ENCODE data around the gene CACNG7. TPM values are rescaled to one million over a fixed set of nuclear protein-coding genes. Genes with fewer than 3 reads are reported as not detected.

Gene CACNG7
- total RNA-seq, 2 donors from 2014 or later = 0.16 TPM; not detected in 1

DNA sequence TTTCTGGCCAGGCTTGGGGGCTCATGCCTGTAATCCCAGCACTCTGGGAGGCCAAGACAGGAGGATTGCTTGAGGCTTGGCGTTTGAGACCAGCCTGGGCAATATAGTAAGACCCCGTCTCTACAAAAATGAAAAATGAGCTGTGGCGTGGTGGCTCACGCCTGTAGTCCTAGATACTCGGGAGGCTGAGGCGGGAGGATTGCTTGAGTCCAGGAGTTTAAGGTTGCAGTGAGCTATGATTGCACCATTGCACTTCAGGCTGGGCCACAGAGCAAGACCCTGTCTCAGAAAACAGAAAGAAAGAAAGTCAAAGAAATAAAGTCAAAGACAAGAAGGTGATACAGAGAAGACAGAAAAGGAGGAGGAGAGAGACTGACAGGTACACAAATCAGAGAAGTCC, 79.9 kb downstream of the CACNG7 start:
- Histone ChIP-seq H3K9ac (ENCODE audit: low read depth in 2 of 2, low read length in 2 of 2) (no peak overlapping the region), H3K27me3 (peaks cover 17% of the 10 kb centered on the region), H3K4me1 (no peaks in the 10 kb centered on the region), H3K27ac (no peak overlapping the region), H3K9me3 (no peaks in the 10 kb centered on the region), H3K36me3 (no peaks in the 10 kb centered on the region), H3K4me3 (no peak overlapping the region)
- TF ChIP-seq, protein P1, sequence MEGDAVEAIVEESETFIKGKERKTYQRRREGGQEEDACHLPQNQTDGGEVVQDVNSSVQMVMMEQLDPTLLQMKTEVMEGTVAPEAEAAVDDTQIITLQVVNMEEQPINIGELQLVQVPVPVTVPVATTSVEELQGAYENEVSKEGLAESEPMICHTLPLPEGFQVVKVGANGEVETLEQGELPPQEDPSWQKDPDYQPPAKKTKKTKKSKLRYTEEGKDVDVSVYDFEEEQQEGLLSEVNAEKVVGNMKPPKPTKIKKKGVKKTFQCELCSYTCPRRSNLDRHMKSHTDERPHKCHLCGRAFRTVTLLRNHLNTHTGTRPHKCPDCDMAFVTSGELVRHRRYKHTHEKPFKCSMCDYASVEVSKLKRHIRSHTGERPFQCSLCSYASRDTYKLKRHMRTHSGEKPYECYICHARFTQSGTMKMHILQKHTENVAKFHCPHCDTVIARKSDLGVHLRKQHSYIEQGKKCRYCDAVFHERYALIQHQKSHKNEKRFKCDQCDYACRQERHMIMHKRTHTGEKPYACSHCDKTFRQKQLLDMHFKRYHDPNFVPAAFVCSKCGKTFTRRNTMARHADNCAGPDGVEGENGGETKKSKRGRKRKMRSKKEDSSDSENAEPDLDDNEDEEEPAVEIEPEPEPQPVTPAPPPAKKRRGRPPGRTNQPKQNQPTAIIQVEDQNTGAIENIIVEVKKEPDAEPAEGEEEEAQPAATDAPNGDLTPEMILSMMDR (IDR thresholded peaks at IDR 0.05) = no peak
- no peak for DNase-seq
- intact Hi-C loops (cut with DNase I) = no loop called here

DNA sequence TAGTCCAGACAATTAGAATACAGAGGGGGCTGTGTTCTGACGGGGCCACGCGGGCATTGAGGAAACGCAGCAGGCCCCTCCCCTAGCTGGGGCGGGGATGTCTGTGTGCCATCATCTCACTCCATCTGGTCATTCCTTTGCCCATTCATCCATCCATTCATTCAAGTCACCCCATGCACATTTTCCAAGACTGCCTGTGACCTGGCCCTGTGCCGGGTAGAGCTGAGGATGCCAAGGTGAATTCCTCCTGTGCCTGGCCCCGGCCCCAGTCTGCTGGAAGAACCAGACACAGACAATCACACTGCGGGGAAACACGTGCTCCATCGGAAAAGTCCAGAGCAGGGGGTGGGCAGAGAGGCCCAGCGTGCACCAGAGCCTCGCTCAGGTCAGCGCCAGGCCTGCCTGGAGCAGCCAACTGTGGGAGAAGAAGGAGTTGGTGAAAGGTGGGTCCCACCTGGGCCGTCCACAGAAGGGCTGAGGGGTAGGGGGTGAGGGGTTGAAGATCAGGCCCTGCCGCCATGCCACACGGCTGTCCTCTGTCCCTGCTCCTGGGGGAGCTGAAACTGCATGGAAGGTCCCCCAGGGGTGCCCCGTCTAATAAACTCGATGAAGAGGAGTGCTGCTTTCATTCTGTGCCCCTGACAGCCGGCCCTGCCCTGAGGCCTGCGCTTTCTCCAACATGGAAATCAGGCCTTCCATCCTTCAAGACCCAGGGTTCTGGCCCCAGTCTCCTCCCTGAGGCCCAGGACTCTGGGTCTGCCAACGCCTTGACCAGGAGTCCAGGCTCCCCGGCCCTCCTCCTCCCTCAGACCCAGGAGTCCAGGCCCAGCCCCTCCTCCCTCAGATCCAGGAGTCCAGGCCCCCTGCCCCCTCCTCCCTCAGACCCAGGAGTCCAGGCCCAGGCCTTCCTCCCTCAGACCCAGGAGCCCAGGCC, 80.8 kb downstream of the CACNG7 start:
- no peak overlapping the region for H3K27ac ChIP-seq
- H3K4me3 ChIP-seq = no peak overlapping the region
- H3K36me3 ChIP-seq = no peaks in the 10 kb centered on the region
- H3K9ac ChIP-seq (ENCODE audit: low read depth in 2 of 2, low read length in 2 of 2) = no peak overlapping the region
- H3K9me3 ChIP-seq = no peaks in the 10 kb centered on the region
- H3K27me3 ChIP-seq = peaks cover 17% of the 10 kb centered on the region
- TF ChIP-seq, protein P1 (IDR thresholded peaks at IDR 0.05) = no peak
- no peak for DNase-seq
- no peaks in the 10 kb centered on the region for H3K4me1 ChIP-seq
- intact Hi-C loops (cut with DNase I) = no loop called here

DNA sequence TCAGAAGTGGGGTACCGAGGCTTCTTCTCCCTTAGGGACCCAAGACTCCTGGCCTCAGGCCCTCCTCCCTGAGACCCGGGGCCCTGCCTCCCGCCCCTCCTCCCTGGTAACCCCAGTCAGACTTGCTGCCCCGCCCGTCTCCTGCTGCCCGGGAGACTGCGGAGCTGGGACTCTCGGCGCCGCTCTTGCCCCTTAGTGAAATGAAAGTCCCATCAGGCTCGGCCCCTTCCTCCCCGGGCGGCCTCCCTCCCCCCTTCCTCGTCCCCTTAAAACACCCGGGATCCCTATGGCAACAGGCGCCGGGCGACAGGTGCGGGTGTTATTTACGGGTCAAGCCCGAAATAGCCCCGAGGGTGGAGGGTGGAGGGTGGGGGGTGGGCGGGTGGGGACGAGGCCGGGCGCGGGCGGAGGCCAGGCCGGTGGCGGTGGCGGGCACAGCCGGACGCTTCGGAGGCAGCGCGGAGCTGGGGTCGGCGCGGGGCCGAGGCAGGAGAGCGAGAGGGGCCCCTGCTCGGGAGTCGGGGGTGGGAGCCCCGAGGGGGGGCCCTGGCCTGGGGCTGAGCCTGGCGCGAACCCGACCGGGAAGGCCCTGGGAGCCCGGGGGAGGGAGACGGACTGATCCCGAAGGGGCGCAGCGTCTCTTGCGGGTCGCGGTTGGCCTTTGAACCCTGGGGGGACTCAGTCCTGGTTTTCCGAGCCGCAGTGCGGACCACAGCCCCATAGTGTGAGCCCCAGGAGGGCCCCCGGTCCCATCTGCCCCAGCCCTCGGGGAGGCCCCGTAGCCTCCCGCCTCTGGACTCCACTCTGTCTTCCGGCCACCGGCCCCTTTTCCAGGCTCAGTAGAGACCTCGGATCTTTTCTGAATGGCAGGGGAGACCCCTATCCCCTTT, 82.4 kb downstream of the CACNG7 start, which contains the start of gene CACNG6:
CACNG6 (plus strand) TSS at position 414 of the 890 bp plus-strand sequence. CDS start 1,241 bp downstream, outside the sequence.
- no peaks in the 10 kb centered on the region for H3K4me1 ChIP-seq
- TF ChIP-seq, protein P1 (IDR thresholded peaks at IDR 0.05) = no peak
- H3K36me3 ChIP-seq = no peaks in the 10 kb centered on the region
- peak within 1 kb of the TSS; percentile 17 for H3K4me3 ChIP-seq
- peaks cover 17% of the 10 kb centered on the region for H3K27me3 ChIP-seq
- intact Hi-C loops (cut with DNase I) = no loop called here
- H3K27ac ChIP-seq = no peak within 1 kb of the TSS
- no peak within 1 kb of the TSS for H3K9ac ChIP-seq (ENCODE audit: low read depth in 2 of 2, low read length in 2 of 2)
- no peak for DNase-seq
- H3K9me3 ChIP-seq = no peaks in the 10 kb centered on the region

DNA sequence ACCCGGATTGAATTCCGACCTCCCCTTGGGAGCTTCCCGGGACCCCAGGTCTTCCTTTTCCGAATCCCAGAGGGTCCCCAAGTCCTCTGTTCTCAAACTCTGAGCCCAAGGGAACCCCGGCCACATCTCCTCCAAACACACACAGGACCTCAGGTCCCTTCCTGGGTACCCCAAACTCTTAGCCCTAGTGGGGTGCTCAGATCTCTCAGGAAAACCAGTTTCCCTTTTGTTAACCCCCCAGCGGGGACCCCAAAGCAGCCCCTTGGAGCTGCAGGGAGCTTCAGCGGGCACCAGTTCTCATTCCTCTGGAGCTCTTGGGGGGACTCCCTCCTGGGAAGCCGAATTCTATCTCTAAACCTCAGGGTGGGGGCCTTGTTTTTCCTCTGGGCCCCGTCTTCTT, 83.1 kb downstream of the CACNG7 start:
- no peak overlapping the region for H3K27ac ChIP-seq
- H3K4me1 ChIP-seq = no peaks in the 10 kb centered on the region
- no peaks in the 10 kb centered on the region for H3K36me3 ChIP-seq
- peaks cover 17% of the 10 kb centered on the region for H3K27me3 ChIP-seq
- no peaks in the 10 kb centered on the region for H3K9me3 ChIP-seq
- H3K9ac ChIP-seq (ENCODE audit: low read depth in 2 of 2, low read length in 2 of 2) = no peak overlapping the region
- intact Hi-C loops (cut with DNase I) = no loop called here
- no peak for DNase-seq
- TF ChIP-seq, protein P1 (IDR thresholded peaks at IDR 0.05) = no peak
- no peak overlapping the region for H3K4me3 ChIP-seq

DNA sequence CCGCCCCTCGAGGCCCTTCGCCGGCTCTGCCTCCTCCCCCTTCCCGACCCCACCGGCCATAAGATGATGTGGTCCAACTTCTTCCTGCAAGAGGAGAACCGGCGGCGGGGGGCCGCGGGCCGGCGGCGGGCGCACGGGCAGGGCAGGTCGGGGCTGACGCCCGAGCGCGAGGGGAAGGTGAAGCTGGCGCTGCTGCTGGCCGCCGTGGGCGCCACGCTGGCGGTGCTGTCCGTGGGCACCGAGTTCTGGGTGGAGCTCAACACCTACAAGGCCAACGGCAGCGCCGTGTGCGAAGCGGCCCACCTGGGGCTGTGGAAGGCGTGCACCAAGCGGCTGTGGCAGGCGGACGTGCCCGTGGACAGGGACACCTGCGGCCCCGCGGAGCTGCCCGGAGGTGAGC, 83.7 kb downstream of the CACNG7 start:
- Histone ChIP-seq H3K9ac (ENCODE audit: low read depth in 2 of 2, low read length in 2 of 2) (no peak overlapping the region), H3K4me1 (no peaks in the 10 kb centered on the region), H3K27me3 (peaks cover 17% of the 10 kb centered on the region), H3K9me3 (no peaks in the 10 kb centered on the region), H3K27ac (no peak overlapping the region), H3K36me3 (no peaks in the 10 kb centered on the region), H3K4me3 (no peak overlapping the region)
- TF ChIP-seq, protein P1 (IDR thresholded peaks at IDR 0.05) = no peak
- intact Hi-C loops (cut with DNase I) = no loop called here
- no peak for DNase-seq
